B cell (primary cell): ENCODE data around the gene ZG16. TPM values are rescaled to one million over a fixed set of nuclear protein-coding genes. Genes with fewer than 3 reads are reported as not detected.

ENCODE experiments used
- ATAC-seq: fragments of 200-7000 bp; cut with Tn5 transposase; one replicate; pipeline ENCODE4 v1.10.0; 2021; ENCODE audit warnings: low read depth, mild to moderate bottlenecking, moderate number of reproducible peaks, moderate library complexity
- CTCF ChIA-PET: fragments of 350-600 bp; sonication (Branson Sonifier 250); formaldehyde crosslinking; loops from one replicate; lab custom pipeline; 2021; ENCODE audit warnings: antibody characterized with exemption, inconsistent platforms; lab: Charles Lee
- POLR2A ChIA-PET: fragments of 350-600 bp; sonication (Branson Sonifier 250); formaldehyde crosslinking; loops from one replicate; lab custom pipeline; 2021; ENCODE audit warnings: antibody characterized with exemption; lab: Charles Lee
- DNase-seq: peaks from one replicate; pipeline ENCODE4 v3.0.0; 2013
- H2AFZ ChIP-seq: 2 replicates; pipeline ENCODE4 v1.6.1; 2012; ENCODE audit warnings: mild to moderate bottlenecking, low read depth, low read length; ENCODE audit not compliant: insufficient read depth, poor library complexity, severe bottlenecking
- H3K27ac ChIP-seq, 2 donors: 1 replicate in 1 of 2; 2 replicates in 1 of 2; pipeline ENCODE4 v1.5.1; 2012 to 2013; ENCODE audit warnings: low read length in 2 of 2, mild to moderate bottlenecking in 2 of 2, moderate library complexity in 1 of 2
- H3K27me3 ChIP-seq, 4 experiments: fragments of 200-600 bp in 1 of 4; sonication (generic) in 1 of 4; replicated peaks in 1 of 4; 1 replicate in 2 of 4; 2 replicates in 2 of 4; pipeline versions ENCODE4 v1.6.1 to v1.7.0; 2013 to 2016; ENCODE audit warnings: low read length in 3 of 4, mild to moderate bottlenecking in 2 of 4, mixed read lengths in 1 of 4, moderate library complexity in 1 of 4; ENCODE audit not compliant: insufficient read depth in 4 of 4, control insufficient read depth in 3 of 4; ENCODE audit errors: control extremely low read depth in 1 of 4
- H3K36me3 ChIP-seq, 2 experiments: replicated peaks in 1 of 2; 1 replicate in 1 of 2; 2 replicates in 1 of 2; pipeline versions ENCODE4 v1.6.1 to v1.7.1; 2013; ENCODE audit warnings: low read length in 1 of 2; ENCODE audit not compliant: insufficient read depth in 2 of 2, control insufficient read depth in 1 of 2; ENCODE audit errors: control extremely low read depth in 1 of 2, extremely low read depth in 1 of 2
- H3K4me1 ChIP-seq, 2 donors: fragments of 200-600 bp in 1 of 2; sonication (generic) in 1 of 2; 1 replicate in 1 of 2; 2 replicates in 1 of 2; pipeline versions ENCODE4 v1.5.1 to v1.6.1; 2013 to 2017; ENCODE audit warnings: low read length in 2 of 2; ENCODE audit not compliant: control insufficient read depth in 2 of 2, insufficient read depth in 2 of 2
- H3K4me2 ChIP-seq: replicated peaks from 2 replicates; pipeline ENCODE3; 2012; ENCODE audit warnings: mild to moderate bottlenecking, low read depth, low read length; ENCODE audit not compliant: poor library complexity, severe bottlenecking
- H3K4me3 ChIP-seq, 5 experiments: fragments of 200-600 bp in 1 of 5; sonication (generic) in 1 of 5; 1 replicate in 3 of 5; 2 replicates in 2 of 5; pipeline versions ENCODE4 v1.5.1 to v1.7.0; 2011 to 2016; ENCODE audit warnings: low read length in 4 of 5, mild to moderate bottlenecking in 4 of 5, low read depth in 2 of 5, control low read depth in 1 of 5, moderate library complexity in 1 of 5; ENCODE audit not compliant: insufficient read depth in 1 of 5; ENCODE audit errors: control extremely low read depth in 1 of 5, extremely low read depth in 1 of 5
- H3K79me2 ChIP-seq: fragments of 200-600 bp; sonication (generic); one replicate; pipeline ENCODE4 v1.6.0; 2016; ENCODE audit warnings: low read length; ENCODE audit not compliant: control insufficient read depth, insufficient read depth
- H3K9ac ChIP-seq: fragments of 200-600 bp; sonication (generic); 2 replicates; pipeline ENCODE4 v1.6.1; 2017; ENCODE audit warnings: mild to moderate bottlenecking, low read length, moderate library complexity
- H3K9me3 ChIP-seq, 3 donors: one replicate each; pipeline versions ENCODE4 v1.6.1 to v1.7.1; 2013; ENCODE audit warnings: low read length in 2 of 3; ENCODE audit not compliant: control insufficient read depth in 2 of 3, insufficient read depth in 1 of 3; ENCODE audit errors: control extremely low read depth in 1 of 3
- H4K20me1 ChIP-seq: 2 replicates; pipeline ENCODE4 v1.6.0; 2012; ENCODE audit warnings: mild to moderate bottlenecking, low read length; ENCODE audit not compliant: insufficient read depth, control insufficient read depth, poor library complexity, severe bottlenecking
- H3K27ac Mint-ChIP-seq: one replicate; pipeline ENCODE4 v1.8.0; 2021; ENCODE audit warnings: mixed read lengths
- H3K27me3 Mint-ChIP-seq: one replicate; pipeline ENCODE4 v1.8.0; 2021; ENCODE audit warnings: mixed read lengths
- H3K4me1 Mint-ChIP-seq: one replicate; pipeline ENCODE4 v1.8.0; 2021; ENCODE audit warnings: mixed read lengths
- H3K4me3 Mint-ChIP-seq: one replicate; pipeline ENCODE4 v1.8.0; 2021; ENCODE audit warnings: mixed read lengths
- H3K9me3 Mint-ChIP-seq: one replicate; pipeline ENCODE4 v1.8.0; 2022; ENCODE audit warnings: mixed read lengths; ENCODE audit not compliant: insufficient read depth
- EZH2 ChIP-seq: IDR thresholded peaks from 2 replicates; pipeline ENCODE4 v1.6.1; 2012; ENCODE audit warnings: borderline replicate concordance, low read depth, mild to moderate bottlenecking, moderate library complexity, low read length; ENCODE audit not compliant: insufficient read depth, poor library complexity, severe bottlenecking
- WGBS: methylation state at CpG from one replicate; pipeline ENCODE4 v1.1.5; 2013; ENCODE audit warnings: missing lambda C conversion rate; ENCODE audit not compliant: insufficient coverage; 5-methylcytosine and 5-hydroxymethylcytosine counted together
- intact Hi-C: fragments of 100-400 bp; cut with micrococcal nuclease; formaldehyde crosslinking; loops from one replicate; pipeline ENCODE4 v1.10.0; 2022
- polyA plus RNA-seq: library from polyadenylated mRNA; depleted of rRNA; stranded (reverse); fragments of >200 nt; gene quantifications from 2 replicates; pipeline ENCODE4 v1.2.3, GENCODE V29; 2012
- total RNA-seq, 2 donors: library from RNA; stranded (reverse); fragments of 120-200 nt in 1 of 2; gene quantifications; 1 replicate in 1 of 2; 2 replicates in 1 of 2; pipeline versions ENCODE4 v1.2.3 to v1.2.4, GENCODE V29; 2013 to 2022
- TF ChIP-seq, protein P1 (sequence below): fragments of 200-600 bp; IDR thresholded peaks from one replicate; pipeline ENCODE4 v1.8.0; 2022; ENCODE audit warnings: antibody characterized with exemption, mild to moderate bottlenecking

The ZG16 gene
- total and polyA plus RNA-seq, 2 donors (not counting 1 experiment from before 2014, with no cell fraction given) = 0.06 TPM; not detected in 1

DNA sequence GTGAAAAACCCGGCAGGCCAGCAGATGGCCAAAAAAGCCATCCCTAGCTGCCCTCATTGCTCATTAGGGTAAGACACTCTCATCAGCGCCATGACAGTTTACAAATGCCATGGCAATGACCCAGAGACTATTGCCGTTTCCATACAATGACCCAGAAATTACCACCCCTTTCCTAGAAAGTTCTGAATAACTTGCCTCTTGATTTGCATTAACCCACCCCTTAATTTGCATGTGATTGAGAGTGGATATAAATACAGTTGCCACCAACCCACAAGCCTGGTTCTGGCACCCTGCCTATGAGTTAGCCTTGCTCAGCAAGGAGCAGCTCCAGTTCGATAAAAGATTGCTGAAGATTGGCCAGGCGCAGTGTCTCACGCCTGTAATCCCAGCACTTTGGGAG lies 16.2 kb upstream of the ZG16 start:
- ATAC-seq (no peak), DNase-seq (no peak)
- intact Hi-C loops = no loop called here
- H3K27me3 Mint-ChIP-seq = no peaks in the 10 kb centered on the region
- H3K9me3 Mint-ChIP-seq = no peaks in the 10 kb centered on the region
- Histone ChIP-seq H2AFZ (no peak overlapping the region), H3K79me2 (no peaks in the 10 kb centered on the region), H3K9ac (no peak overlapping the region), H3K4me1 (peaks cover 0 to 3% of the 10 kb centered on the region in 2 donors), H3K27me3 (no peaks in the 10 kb centered on the region), H3K36me3 (no peaks in the 10 kb centered on the region), H3K4me3 (no peak overlapping the region), H3K9me3 (no peaks in the 10 kb centered on the region), H4K20me1 (no peaks in the 10 kb centered on the region), H3K4me2 (no peak overlapping the region), H3K27ac (no peak overlapping the region)
- TF ChIP-seq EZH2 = no peak
- TF ChIP-seq, protein P1, sequence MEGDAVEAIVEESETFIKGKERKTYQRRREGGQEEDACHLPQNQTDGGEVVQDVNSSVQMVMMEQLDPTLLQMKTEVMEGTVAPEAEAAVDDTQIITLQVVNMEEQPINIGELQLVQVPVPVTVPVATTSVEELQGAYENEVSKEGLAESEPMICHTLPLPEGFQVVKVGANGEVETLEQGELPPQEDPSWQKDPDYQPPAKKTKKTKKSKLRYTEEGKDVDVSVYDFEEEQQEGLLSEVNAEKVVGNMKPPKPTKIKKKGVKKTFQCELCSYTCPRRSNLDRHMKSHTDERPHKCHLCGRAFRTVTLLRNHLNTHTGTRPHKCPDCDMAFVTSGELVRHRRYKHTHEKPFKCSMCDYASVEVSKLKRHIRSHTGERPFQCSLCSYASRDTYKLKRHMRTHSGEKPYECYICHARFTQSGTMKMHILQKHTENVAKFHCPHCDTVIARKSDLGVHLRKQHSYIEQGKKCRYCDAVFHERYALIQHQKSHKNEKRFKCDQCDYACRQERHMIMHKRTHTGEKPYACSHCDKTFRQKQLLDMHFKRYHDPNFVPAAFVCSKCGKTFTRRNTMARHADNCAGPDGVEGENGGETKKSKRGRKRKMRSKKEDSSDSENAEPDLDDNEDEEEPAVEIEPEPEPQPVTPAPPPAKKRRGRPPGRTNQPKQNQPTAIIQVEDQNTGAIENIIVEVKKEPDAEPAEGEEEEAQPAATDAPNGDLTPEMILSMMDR = no peak
- no peak overlapping the region for H3K27ac Mint-ChIP-seq
- ChIA-PET POLR2A (interaction anchor here (0.7 kb wide), 1 partner anchor 33 kb away, joined by 5 read pairs; no protein-coding TSS in a partner anchor), CTCF (no interaction called here)
- 95% methylated on average over 5 of the region's 6 CpGs for WGBS
- peaks cover 2% of the 10 kb centered on the region for H3K4me1 Mint-ChIP-seq
- H3K4me3 Mint-ChIP-seq = no peak overlapping the region

- no peak overlapping the region for H3K4me3 Mint-ChIP-seq
- Histone ChIP-seq H4K20me1 (no peaks in the 10 kb centered on the region), H3K4me3 (no peak overlapping the region), H3K27ac (no peak overlapping the region), H3K9me3 (no peaks in the 10 kb centered on the region), H3K9ac (no peak overlapping the region), H3K4me2 (no peak overlapping the region), H3K79me2 (no peaks in the 10 kb centered on the region), H3K36me3 (no peaks in the 10 kb centered on the region), H2AFZ (no peak overlapping the region), H3K4me1 (peaks cover 0 to 3% of the 10 kb centered on the region in 2 donors), H3K27me3 (no peaks in the 10 kb centered on the region)
- POLR2A ChIA-PET = no interaction called here
- TF ChIP-seq EZH2 = no peak
- TF ChIP-seq, protein P1 = no peak
- CTCF ChIA-PET = interaction anchor here (0.7 kb wide), 1 partner anchor 269 kb away, joined by 3 read pairs; no protein-coding TSS in a partner anchor
- no peaks in the 10 kb centered on the region for H3K9me3 Mint-ChIP-seq
- WGBS = 85% methylated on average over 5 of the region's 6 CpGs
- DNase-seq (no peak), ATAC-seq (no peak)
- H3K27ac Mint-ChIP-seq = no peak overlapping the region
- H3K4me1 Mint-ChIP-seq = no peaks in the 10 kb centered on the region
- H3K27me3 Mint-ChIP-seq = no peaks in the 10 kb centered on the region
- intact Hi-C loops = no loop called here
Observed at GRCh38 chr16:29763326-29763725, 14.7 kb upstream of the ZG16 start.
